Esophagus squamous epithelium (tissue), 4 donors: ENCODE results near the gene THAP5.

Experiments
- CTCF ChIP-seq, 6 experiments: fragments of 450-650 bp in 4 of 6; fragments of 200-600 bp in 2 of 6; sonication (generic) in 2 of 6; IDR thresholded peaks; one replicate each; pipeline ENCODE4 v1.5.1; 2016 to 2019; ENCODE audit warnings: antibody characterized with exemption in 6 of 6, mild to moderate bottlenecking in 4 of 6, moderate library complexity in 4 of 6
- POLR2A ChIP-seq, 4 donors: fragments of 450-650 bp; IDR thresholded peaks; one replicate each; pipeline ENCODE4 v1.6.1; 2017; ENCODE audit warnings: antibody characterized with exemption in 4 of 4, mild to moderate bottlenecking in 4 of 4, moderate library complexity in 3 of 4

DNA sequence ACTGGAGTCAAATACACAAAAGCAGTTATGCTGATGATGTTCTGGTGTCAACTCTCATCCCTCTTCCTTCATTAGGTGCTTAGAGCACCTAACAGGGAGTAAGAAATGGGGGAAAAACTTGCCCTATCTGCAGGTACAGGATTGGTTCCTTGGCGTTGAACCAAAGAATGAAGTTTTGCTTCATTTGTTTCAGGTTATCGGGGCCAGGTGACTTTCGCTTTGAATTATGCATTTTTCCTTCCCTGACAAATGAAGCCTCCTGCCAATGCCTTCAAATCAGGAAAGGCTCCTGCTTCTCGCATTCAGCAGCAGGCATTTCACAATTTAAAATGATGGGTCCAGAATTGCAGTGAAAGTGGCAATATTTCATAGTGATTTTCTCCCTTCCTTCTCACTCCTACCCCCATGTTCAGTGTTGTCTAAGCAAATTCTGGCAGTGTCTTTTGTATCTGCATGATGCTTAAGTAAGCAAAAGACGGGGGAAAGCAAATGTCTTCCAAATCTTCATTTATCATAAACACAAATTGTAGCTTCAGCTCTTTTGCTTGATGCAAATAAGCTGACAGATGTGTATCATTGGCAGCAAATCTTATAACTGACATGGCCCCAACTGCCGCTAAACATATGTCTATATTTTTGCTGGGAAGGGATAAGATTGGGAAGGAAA, 29.5 kb upstream of the THAP5 start:
- TF ChIP-seq CTCF (IDR thresholded peaks at IDR 0.05) (no peak), POLR2A (IDR thresholded peaks at IDR 0.05) (no peak)
